ENCODE results near the gene HP. TPM values are rescaled to one million over a fixed set of nuclear protein-coding genes. Genes with fewer than 3 reads are reported as not detected.

HP gene
- total and polyA plus RNA-seq, 7 donors, result 0.49 to 11.2 (median 3.6) TPM; not detected in 2

DNA sequence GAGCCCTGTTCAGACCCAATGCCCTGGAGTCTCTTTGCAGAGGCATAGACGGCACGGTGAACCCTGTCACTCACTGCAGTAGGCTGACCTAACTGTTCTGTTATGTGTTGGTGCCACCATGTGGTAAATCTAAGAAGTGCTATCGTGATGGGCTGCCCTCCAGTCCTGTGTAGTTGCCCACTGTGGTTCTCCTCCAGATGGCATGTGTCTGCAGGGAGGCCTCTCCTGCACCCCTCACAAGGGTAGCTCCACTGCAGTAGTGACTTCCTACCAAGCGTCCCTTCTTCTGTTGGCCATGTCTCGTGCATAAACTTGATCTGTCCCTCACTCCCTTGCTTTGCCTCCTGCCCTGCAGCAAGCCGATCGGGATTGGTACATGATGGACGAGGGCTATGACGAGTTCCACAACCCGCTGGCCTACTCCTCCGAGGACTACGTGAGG lies 45.1 kb downstream of the HP start:
- peaks cover 0 to 16% (median 14%) of the 10 kb centered on the region in 4 donors for H3K4me1 ChIP-seq
- H3K36me3 ChIP-seq, result peaks cover 59 to 84% (median 78%) of the 10 kb centered on the region in 4 donors
- 70 to 73% methylated on average over 12 of the region's 12 CpGs for WGBS, 2 donors
- no peaks in the 10 kb centered on the region for H3K9me3 ChIP-seq
- TF ChIP-seq, protein P1, sequence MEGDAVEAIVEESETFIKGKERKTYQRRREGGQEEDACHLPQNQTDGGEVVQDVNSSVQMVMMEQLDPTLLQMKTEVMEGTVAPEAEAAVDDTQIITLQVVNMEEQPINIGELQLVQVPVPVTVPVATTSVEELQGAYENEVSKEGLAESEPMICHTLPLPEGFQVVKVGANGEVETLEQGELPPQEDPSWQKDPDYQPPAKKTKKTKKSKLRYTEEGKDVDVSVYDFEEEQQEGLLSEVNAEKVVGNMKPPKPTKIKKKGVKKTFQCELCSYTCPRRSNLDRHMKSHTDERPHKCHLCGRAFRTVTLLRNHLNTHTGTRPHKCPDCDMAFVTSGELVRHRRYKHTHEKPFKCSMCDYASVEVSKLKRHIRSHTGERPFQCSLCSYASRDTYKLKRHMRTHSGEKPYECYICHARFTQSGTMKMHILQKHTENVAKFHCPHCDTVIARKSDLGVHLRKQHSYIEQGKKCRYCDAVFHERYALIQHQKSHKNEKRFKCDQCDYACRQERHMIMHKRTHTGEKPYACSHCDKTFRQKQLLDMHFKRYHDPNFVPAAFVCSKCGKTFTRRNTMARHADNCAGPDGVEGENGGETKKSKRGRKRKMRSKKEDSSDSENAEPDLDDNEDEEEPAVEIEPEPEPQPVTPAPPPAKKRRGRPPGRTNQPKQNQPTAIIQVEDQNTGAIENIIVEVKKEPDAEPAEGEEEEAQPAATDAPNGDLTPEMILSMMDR (IDR thresholded peaks at IDR 0.05), result peak in 2 of 4 experiments; percentile 15 to 33
- no peak for TF ChIP-seq EP300 (IDR thresholded peaks at IDR 0.05)
- no peak overlapping the region for H3K4me3 ChIP-seq
- intact Hi-C loops (cut with DNase I), result loop anchor here (10.0 kb wide), 1 partner anchor 375 kb away; the partner anchor contains the start of gene PHLPP2
- DNase-seq, result no peak
- H3K27ac ChIP-seq, result no peak overlapping the region
- no peaks in the 10 kb centered on the region for H3K27me3 ChIP-seq

GRCh38 chr16:72101195-72101594 lies 46.9 kb downstream of the HP start:
- 92 to 94% methylated on average over 10 of the region's 10 CpGs for WGBS, 2 donors
- intact Hi-C loops (cut with DNase I), result no loop called here
- TF ChIP-seq EP300 (IDR thresholded peaks at IDR 0.05) (no peak), POLR2A (IDR thresholded peaks at IDR 0.05) (no peak), POLR2AphosphoS5 (IDR thresholded peaks at IDR 0.05) (no peak)
- TF ChIP-seq, protein P1 (IDR thresholded peaks at IDR 0.05), result no peak
- Histone ChIP-seq H3K9me3 (no peaks in the 10 kb centered on the region), H3K36me3 (peaks cover 77 to 100% (median 93%) of the 10 kb centered on the region in 4 donors), H3K27ac (no peak overlapping the region), H3K4me1 (no peaks in the 10 kb centered on the region), H3K27me3 (no peaks in the 10 kb centered on the region), H3K4me3 (no peak overlapping the region)
- no peak for DNase-seq

GRCh38 chr16:72104905-72105304 lies 50.6 kb downstream of the HP start:
- no peaks in the 10 kb centered on the region for H3K4me1 ChIP-seq
- no peak for DNase-seq
- H3K36me3 ChIP-seq, result peaks cover 89 to 100% (median 99%) of the 10 kb centered on the region in 4 donors
- 89 to 96% methylated on average over 9 of the region's 9 CpGs for WGBS, 2 donors
- no peaks in the 10 kb centered on the region for H3K27me3 ChIP-seq
- no peak overlapping the region for H3K27ac ChIP-seq
- no peak overlapping the region for H3K4me3 ChIP-seq
- no peaks in the 10 kb centered on the region for H3K9me3 ChIP-seq
- intact Hi-C loops (cut with DNase I), result no loop called here
- no peak for TF ChIP-seq POLR2A (IDR thresholded peaks at IDR 0.05)
- no peak for TF ChIP-seq EP300 (IDR thresholded peaks at IDR 0.05)
- TF ChIP-seq POLR2AphosphoS5 (IDR thresholded peaks at IDR 0.05), result no peak
- TF ChIP-seq, protein P1 (IDR thresholded peaks at IDR 0.05), result no peak

DNA sequence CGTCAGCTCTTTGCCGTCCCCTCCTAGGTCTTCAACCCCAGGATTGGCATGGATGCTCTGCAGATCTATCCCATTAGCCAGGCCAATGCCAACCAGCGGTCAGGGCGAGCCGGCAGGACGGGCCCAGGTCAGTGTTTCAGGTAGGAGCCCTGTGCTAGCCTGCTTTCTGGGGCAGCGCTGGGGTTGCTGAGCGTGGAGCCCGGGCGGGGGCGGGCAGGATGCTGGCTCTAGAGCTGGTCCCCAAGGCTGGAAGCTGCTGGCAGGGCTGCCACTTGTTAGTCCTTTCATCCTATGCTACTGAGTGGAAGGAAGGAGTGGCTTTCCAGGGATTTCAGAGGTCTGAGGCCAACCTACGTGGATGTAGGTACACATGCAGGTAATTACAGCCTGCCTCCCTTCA lies 51.7 kb downstream of the HP start:
- intact Hi-C loops (cut with DNase I), result no loop called here
- 96 to 97% methylated on average over 12 of the region's 12 CpGs for WGBS, 2 donors
- H3K27ac ChIP-seq, result no peak overlapping the region
- H3K36me3 ChIP-seq, result peaks cover 89 to 100% (median 99%) of the 10 kb centered on the region in 4 donors
- H3K27me3 ChIP-seq, result no peaks in the 10 kb centered on the region
- no peak for DNase-seq
- H3K9me3 ChIP-seq, result no peaks in the 10 kb centered on the region
- no peaks in the 10 kb centered on the region for H3K4me1 ChIP-seq
- no peak overlapping the region for H3K4me3 ChIP-seq
- TF ChIP-seq, protein P1 (IDR thresholded peaks at IDR 0.05), result no peak
- no peak for TF ChIP-seq POLR2A (IDR thresholded peaks at IDR 0.05)
- TF ChIP-seq POLR2AphosphoS5 (IDR thresholded peaks at IDR 0.05), result no peak
- no peak for TF ChIP-seq EP300 (IDR thresholded peaks at IDR 0.05)

GRCh38 chr16:72107371-72107770 lies 53.1 kb downstream of the HP start:
- Histone ChIP-seq H3K27me3 (no peaks in the 10 kb centered on the region), H3K4me1 (no peaks in the 10 kb centered on the region), H3K27ac (no peak overlapping the region), H3K36me3 (peaks cover 90 to 100% (median 98%) of the 10 kb centered on the region in 4 donors), H3K4me3 (no peak overlapping the region), H3K9me3 (no peaks in the 10 kb centered on the region)
- WGBS, 2 donors, result 92 to 96% methylated on average over 17 of the region's 17 CpGs
- intact Hi-C loops (cut with DNase I), result no loop called here
- TF ChIP-seq POLR2AphosphoS5 (IDR thresholded peaks at IDR 0.05), result no peak
- no peak for TF ChIP-seq EP300 (IDR thresholded peaks at IDR 0.05)
- TF ChIP-seq, protein P1 (IDR thresholded peaks at IDR 0.05), result no peak
- TF ChIP-seq POLR2A (IDR thresholded peaks at IDR 0.05), result no peak
- DNase-seq, result no peak
